HFFc6 (cell line): Measurements from ENCODE around the gene KATNB1. TPM values are rescaled to one million over a fixed set of nuclear protein-coding genes. Genes with fewer than 3 reads are reported as not detected.

Source experiments
- DNase-seq: peaks from one replicate; pipeline ENCODE4 v3.0.0-alpha.2; 2018
- H3K27ac Mint-ChIP-seq: 2 replicates; pipeline ENCODE4 v1.8.0; 2020; ENCODE audit warnings: mild to moderate bottlenecking, mixed read lengths
- H3K27me3 Mint-ChIP-seq: 2 replicates; pipeline ENCODE4 v1.8.0; 2021; ENCODE audit warnings: mild to moderate bottlenecking, moderate library complexity, mixed read lengths; ENCODE audit not compliant: insufficient read depth
- H3K36me3 Mint-ChIP-seq: 2 replicates; pipeline ENCODE4 v1.8.0; 2021; ENCODE audit warnings: low read depth, mixed read lengths
- H3K4me1 Mint-ChIP-seq: 2 replicates; pipeline ENCODE4 v1.8.0; 2020; ENCODE audit warnings: low read depth, mixed read lengths
- H3K4me3 Mint-ChIP-seq: 2 replicates; pipeline ENCODE4 v1.8.0; 2020; ENCODE audit warnings: mild to moderate bottlenecking, moderate library complexity, mixed read lengths
- H3K9me3 Mint-ChIP-seq: 2 replicates; pipeline ENCODE4 v1.8.0; 2020; ENCODE audit warnings: mild to moderate bottlenecking, mixed read lengths
- CTCF ChIP-seq: fragments of 200-600 bp; sonication (generic); IDR thresholded peaks from 2 replicates; pipeline ENCODE4 v1.5.0; 2021; ENCODE audit warnings: antibody characterized with exemption, mild to moderate bottlenecking
- total RNA-seq, 6 experiments: library from RNA; stranded (reverse); fragmentation: NEBNext Ultra II Directional; extraction: Animal tissue kit (Norgen Biotek cat#: 25700); gene quantifications; 2 replicates in 1 of 6; 3 replicates in 5 of 6; pipeline ENCODE4 v1.2.3, GENCODE V29; 2021

KATNB1 gene
- total RNA-seq, 6 experiments from 2014 or later, result 20.4 to 22.1 (median 21.6) TPM

- TF ChIP-seq CTCF, result no peak
Observed at GRCh38 chr16:57759131-57759530, 23.6 kb downstream of the KATNB1 start.

GRCh38 chr16:57759541-57760356 lies 24.2 kb downstream of the KATNB1 start:
- TF ChIP-seq CTCF, result no peak
- no peak for DNase-seq
- peaks cover 17% of the 10 kb centered on the region for H3K4me1 Mint-ChIP-seq
- no peak overlapping the region; the same call in 1 of the 2 replicates for H3K27ac Mint-ChIP-seq
- peaks cover 8% of the 10 kb centered on the region for H3K27me3 Mint-ChIP-seq
- H3K9me3 Mint-ChIP-seq, result no peaks in the 10 kb centered on the region
- H3K4me3 Mint-ChIP-seq, result no peak overlapping the region
- peaks cover 12% of the 10 kb centered on the region; the same call in 1 of the 2 replicates for H3K36me3 Mint-ChIP-seq

More at GRCh38 chr16:57759131-57759530, 23.6 kb downstream of the KATNB1 start:
- H3K36me3 Mint-ChIP-seq, result peaks cover 6% of the 10 kb centered on the region; the same call in 1 of the 2 replicates
- no peak overlapping the region for H3K4me3 Mint-ChIP-seq
- no peak for DNase-seq
- peaks cover 5% of the 10 kb centered on the region for H3K27me3 Mint-ChIP-seq
- no peak overlapping the region for H3K27ac Mint-ChIP-seq
- H3K4me1 Mint-ChIP-seq, result peaks cover 11% of the 10 kb centered on the region
- H3K9me3 Mint-ChIP-seq, result no peaks in the 10 kb centered on the region

- H3K27ac Mint-ChIP-seq, result no peak overlapping the region
Observed at GRCh38 chr16:57760357-57761160, 25.0 kb downstream of the KATNB1 start.

GRCh38 chr16:57761301-57761700 lies 25.7 kb downstream of the KATNB1 start:
- H3K27ac Mint-ChIP-seq, result no peak overlapping the region; the same call in 1 of the 2 replicates
- TF ChIP-seq CTCF, result no peak
- H3K4me1 Mint-ChIP-seq, result peaks cover 19% of the 10 kb centered on the region
- peaks cover 8% of the 10 kb centered on the region for H3K27me3 Mint-ChIP-seq
- no peaks in the 10 kb centered on the region for H3K9me3 Mint-ChIP-seq
- peaks cover 27% of the 10 kb centered on the region for H3K36me3 Mint-ChIP-seq
- no peak for DNase-seq
- no peak overlapping the region for H3K4me3 Mint-ChIP-seq

More at GRCh38 chr16:57760357-57761160, 25.0 kb downstream of the KATNB1 start:
- Mint-ChIP-seq H3K9me3 (no peaks in the 10 kb centered on the region), H3K4me1 (peaks cover 19% of the 10 kb centered on the region), H3K36me3 (peaks cover 20% of the 10 kb centered on the region), H3K4me3 (no peak overlapping the region), H3K27me3 (peaks cover 8% of the 10 kb centered on the region)
- TF ChIP-seq CTCF, result no peak
- no peak for DNase-seq

- Mint-ChIP-seq H3K27me3 (peaks cover 8% of the 10 kb centered on the region), H3K4me1 (peaks cover 19% of the 10 kb centered on the region), H3K9me3 (no peaks in the 10 kb centered on the region), H3K36me3 (peaks cover 32% of the 10 kb centered on the region), H3K4me3 (no peak overlapping the region), H3K27ac (peak overlapping the region; percentile 28; the same call in 1 of the 2 replicates)
- no peak for DNase-seq
- no peak for TF ChIP-seq CTCF
Observed at GRCh38 chr16:57761957-57762356, 26.4 kb downstream of the KATNB1 start.
